Left ventricle myocardium inferior (tissue), 1 donor: ENCODE measurements around the gene PLA2G6. TPM values are rescaled to one million over a fixed set of nuclear protein-coding genes. Genes with fewer than 3 reads are reported as not detected.

Source experiments
- DNase-seq: peaks from one replicate; pipeline ENCODE4 v3.0.0-alpha.2; 2020
- H3K27ac ChIP-seq: fragments of 200-600 bp; replicated peaks from 2 replicates; pipeline ENCODE4 v1.8.0; 2021
- H3K27me3 ChIP-seq: fragments of 200-600 bp; 2 replicates; pipeline ENCODE4 v1.8.0; 2021; ENCODE audit warnings: low read depth
- H3K36me3 ChIP-seq: fragments of 200-600 bp; 2 replicates; pipeline ENCODE4 v1.8.0; 2021
- H3K4me1 ChIP-seq: fragments of 200-600 bp; 2 replicates; pipeline ENCODE4 v1.8.0; 2021
- H3K4me3 ChIP-seq: fragments of 200-600 bp; 2 replicates; pipeline ENCODE4 v1.8.0; 2021; ENCODE audit warnings: mild to moderate bottlenecking, moderate library complexity
- H3K9me3 ChIP-seq: fragments of 200-600 bp; replicated peaks from 2 replicates; pipeline ENCODE4 v1.8.0; 2021
- intact Hi-C: fragments of 100-400 bp; cut with micrococcal nuclease; formaldehyde crosslinking; loops from one replicate; pipeline ENCODE4 v1.11.0; 2022
- total RNA-seq: library from RNA; stranded (reverse); fragmentation: NEBNext Ultra II Directional; extraction: Animal tissue kit (Norgen Biotek cat#: 25700); gene quantifications from one replicate; pipeline ENCODE4 v1.2.1, GENCODE V29; 2021
- TF ChIP-seq, protein P1 (sequence below): fragments of 200-600 bp; IDR thresholded peaks from 2 replicates; pipeline ENCODE4 v1.8.0; 2021; ENCODE audit warnings: antibody characterized with exemption, mild to moderate bottlenecking, borderline replicate concordance
- donor health status: DM: no; HTN: yes; CAD: no; lungs with severe emphysema.

PLA2G6 gene
- total RNA-seq, 1 donor from 2014 or later, result 14.1 TPM

DNA sequence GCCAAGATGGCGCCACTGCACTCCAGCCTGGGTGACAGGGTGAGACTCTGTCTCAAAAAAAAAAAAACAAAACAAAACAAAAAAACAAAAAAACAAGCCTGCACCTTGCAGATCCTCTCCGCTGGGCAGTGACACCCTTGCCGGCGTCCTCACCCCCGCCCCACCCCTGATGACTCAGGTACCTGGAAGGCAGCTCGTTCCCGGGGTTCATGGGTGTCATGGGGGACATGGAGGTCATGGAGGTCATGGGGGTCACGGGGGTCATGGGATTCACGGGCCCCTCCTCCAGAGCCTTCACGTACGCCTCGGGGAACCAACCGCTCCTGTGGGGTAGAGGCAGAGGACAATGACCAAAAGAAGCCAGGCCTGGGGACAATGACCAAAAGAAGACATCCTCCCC, 94.7 kb downstream of the PLA2G6 start:
- no peak overlapping the region for H3K4me3 ChIP-seq
- intact Hi-C loops, result no loop called here
- TF ChIP-seq, protein P1, sequence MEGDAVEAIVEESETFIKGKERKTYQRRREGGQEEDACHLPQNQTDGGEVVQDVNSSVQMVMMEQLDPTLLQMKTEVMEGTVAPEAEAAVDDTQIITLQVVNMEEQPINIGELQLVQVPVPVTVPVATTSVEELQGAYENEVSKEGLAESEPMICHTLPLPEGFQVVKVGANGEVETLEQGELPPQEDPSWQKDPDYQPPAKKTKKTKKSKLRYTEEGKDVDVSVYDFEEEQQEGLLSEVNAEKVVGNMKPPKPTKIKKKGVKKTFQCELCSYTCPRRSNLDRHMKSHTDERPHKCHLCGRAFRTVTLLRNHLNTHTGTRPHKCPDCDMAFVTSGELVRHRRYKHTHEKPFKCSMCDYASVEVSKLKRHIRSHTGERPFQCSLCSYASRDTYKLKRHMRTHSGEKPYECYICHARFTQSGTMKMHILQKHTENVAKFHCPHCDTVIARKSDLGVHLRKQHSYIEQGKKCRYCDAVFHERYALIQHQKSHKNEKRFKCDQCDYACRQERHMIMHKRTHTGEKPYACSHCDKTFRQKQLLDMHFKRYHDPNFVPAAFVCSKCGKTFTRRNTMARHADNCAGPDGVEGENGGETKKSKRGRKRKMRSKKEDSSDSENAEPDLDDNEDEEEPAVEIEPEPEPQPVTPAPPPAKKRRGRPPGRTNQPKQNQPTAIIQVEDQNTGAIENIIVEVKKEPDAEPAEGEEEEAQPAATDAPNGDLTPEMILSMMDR, result no peak
- peaks cover 34% of the 10 kb centered on the region for H3K27me3 ChIP-seq
- peaks cover 15% of the 10 kb centered on the region for H3K4me1 ChIP-seq
- H3K36me3 ChIP-seq, result no peaks in the 10 kb centered on the region
- no peak overlapping the region for H3K27ac ChIP-seq
- no peak for DNase-seq
- H3K9me3 ChIP-seq, result no peaks in the 10 kb centered on the region

DNA sequence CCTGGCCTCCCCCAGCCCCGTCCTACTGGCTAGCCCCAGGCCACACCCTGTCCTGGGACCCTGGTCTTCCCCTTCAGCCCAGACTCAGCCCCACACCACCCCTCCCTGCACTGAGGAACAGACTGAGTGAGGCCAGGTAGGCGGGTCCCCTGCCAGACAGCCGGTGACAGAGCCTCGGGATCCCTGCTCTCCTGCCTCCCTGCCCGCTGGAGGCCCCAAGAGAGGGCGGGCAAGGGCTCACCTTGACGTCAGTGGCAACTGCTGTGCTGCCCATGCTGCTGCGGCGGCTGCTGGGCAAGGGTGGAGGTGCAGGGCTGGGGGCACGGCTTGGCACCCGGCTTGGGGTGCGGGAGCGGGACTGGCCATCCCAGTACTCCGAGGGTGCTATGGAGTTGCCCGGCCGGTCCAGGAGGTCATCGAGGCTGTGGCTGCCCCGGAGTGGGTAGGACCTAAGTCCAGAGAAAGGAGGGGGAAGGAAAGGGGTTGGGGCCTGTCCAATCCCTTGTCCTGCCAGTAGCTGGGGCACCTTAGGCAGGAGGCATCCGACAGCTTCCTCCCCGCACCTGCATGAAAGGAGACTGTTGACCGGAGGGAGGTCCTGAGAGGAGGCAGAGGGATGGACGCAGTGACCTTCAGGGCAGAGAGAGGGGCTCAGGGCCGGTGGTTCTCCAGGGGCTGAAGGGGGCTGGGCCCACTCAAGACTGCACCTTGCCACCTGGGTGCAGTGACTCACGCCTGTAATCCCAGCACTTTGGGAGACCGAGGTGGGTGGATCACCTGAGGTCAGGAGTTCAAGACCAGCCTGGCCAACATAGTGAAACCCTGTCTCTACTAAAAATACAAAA, 95.4 kb downstream of the PLA2G6 start:
- Histone ChIP-seq H3K4me3 (no peak overlapping the region), H3K27ac (no peak overlapping the region), H3K27me3 (peaks cover 39% of the 10 kb centered on the region), H3K36me3 (no peaks in the 10 kb centered on the region), H3K4me1 (peaks cover 21% of the 10 kb centered on the region), H3K9me3 (no peaks in the 10 kb centered on the region)
- intact Hi-C loops, result no loop called here
- TF ChIP-seq, protein P1, result no peak
- no peak for DNase-seq

DNA sequence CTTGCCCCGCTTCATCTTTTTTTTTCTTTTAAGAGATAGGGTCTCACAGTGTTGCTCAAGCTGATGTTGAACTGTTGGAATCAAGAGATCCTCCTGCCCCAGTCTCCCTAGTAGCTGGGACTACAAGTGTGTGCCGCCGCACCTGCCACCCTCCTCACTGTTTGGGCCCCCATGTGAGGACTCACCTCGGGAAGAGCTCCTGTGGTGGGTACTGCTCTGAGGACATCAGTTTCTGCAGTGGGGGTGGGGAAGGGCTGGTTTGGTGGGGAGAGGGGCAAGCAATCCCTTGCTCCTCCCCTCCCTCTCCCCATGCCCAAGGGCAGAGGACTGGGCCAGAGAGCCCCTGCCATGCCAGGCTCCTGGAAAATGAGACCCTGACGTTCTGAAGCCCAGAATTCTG, 96.1 kb downstream of the PLA2G6 start:
- H3K27ac ChIP-seq, result no peak overlapping the region
- no peaks in the 10 kb centered on the region for H3K9me3 ChIP-seq
- H3K27me3 ChIP-seq, result peaks cover 39% of the 10 kb centered on the region
- TF ChIP-seq, protein P1, result no peak
- intact Hi-C loops, result no loop called here
- no peaks in the 10 kb centered on the region for H3K36me3 ChIP-seq
- no peak for DNase-seq
- peaks cover 27% of the 10 kb centered on the region for H3K4me1 ChIP-seq
- H3K4me3 ChIP-seq, result no peak overlapping the region

DNA sequence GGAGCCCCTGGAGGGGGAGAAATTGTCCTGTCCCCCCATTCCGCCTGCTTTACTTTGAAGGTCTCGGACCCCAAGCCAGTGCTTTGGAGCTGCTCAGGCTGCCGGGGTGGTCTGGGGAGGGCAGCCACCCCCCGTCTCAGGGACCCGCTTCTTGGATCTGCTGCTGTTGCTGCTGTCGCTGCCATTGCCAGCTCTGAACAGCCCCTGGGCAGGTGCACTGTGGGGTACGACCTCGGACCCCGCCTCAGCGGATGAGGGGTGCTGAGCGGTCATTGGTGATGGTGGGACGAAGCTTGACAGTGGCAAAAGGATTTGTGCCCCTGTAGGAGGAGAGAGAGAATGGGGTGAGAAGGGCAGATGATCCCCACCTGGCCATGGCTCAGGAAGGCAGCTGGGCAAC, 96.6 kb downstream of the PLA2G6 start:
- H3K4me3 ChIP-seq, result no peak overlapping the region

DNA sequence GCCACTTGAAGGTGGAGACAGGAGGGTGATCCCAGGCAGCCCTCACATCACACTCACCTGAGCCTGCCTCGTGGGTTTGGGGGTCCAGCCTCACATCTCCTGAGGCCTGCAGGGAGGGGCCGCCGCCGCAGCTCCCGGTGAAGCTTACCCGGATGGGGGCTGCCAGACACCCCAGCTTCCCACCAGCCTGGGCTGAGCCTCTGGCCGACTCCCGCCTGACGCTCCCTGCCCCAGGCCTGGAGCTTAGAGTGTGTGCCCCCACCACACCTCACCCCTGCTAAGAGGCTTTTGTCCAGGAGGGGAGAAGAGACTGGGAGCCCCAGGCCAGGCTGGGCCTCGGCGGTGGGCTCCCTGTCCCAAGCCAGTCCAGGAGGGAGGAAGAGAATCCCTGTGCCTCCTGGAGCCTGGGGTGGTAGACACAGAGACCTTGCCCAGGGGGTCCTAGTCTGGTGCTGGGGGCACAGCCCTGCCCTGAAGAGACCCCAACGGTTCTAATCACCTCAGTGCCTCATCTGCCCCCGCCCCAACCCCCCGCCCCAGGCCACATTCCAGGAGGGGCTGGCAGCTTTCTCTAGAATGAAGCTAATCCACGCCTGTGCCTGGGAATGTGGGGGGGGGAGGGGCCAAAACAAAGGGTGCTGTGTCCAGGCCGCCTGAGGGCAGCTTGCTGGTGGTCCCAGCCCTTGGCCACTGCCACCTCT, 97.5 kb downstream of the PLA2G6 start, which contains the start of gene SLC16A8:
Gene SLC16A8 (minus strand): TSS at position 254 of the 701 bp plus-strand sequence. CDS start 1,311 bp downstream, outside the sequence.
- Histone ChIP-seq H3K27ac (no peak within 1 kb of the TSS), H3K9me3 (no peaks in the 10 kb centered on the region), H3K4me3 (no peak within 1 kb of the TSS), H3K4me1 (peaks cover 26% of the 10 kb centered on the region), H3K27me3 (peaks cover 31% of the 10 kb centered on the region), H3K36me3 (no peaks in the 10 kb centered on the region)
- TF ChIP-seq, protein P1, result no peak
- intact Hi-C loops, result no loop called here
- no peak for DNase-seq

More for the DNA sequence above, 96.6 kb downstream of the PLA2G6 start:
- H3K36me3 ChIP-seq, result no peaks in the 10 kb centered on the region
- peaks cover 27% of the 10 kb centered on the region for H3K4me1 ChIP-seq
- DNase-seq, result no peak
- H3K27ac ChIP-seq, result no peak overlapping the region
- H3K9me3 ChIP-seq, result no peaks in the 10 kb centered on the region
- intact Hi-C loops, result no loop called here
- H3K27me3 ChIP-seq, result peaks cover 39% of the 10 kb centered on the region
- TF ChIP-seq, protein P1, result no peak
